H9 (cell line): ENCODE results near the gene PDE6H. TPM values are rescaled to one million over a fixed set of nuclear protein-coding genes. Genes with fewer than 3 reads are reported as not detected.

Experiments
- DNase-seq: peaks from one replicate; pipeline ENCODE4 v3.0.0-alpha.2; 2017
- H2AFZ ChIP-seq: one replicate; pipeline ENCODE4 v1.6.1; 2013; ENCODE audit warnings: mild to moderate bottlenecking, low read length, control low read depth, moderate library complexity
- H2AK5ac ChIP-seq: 2 replicates; pipeline ENCODE4 v1.6.1; 2013; ENCODE audit warnings: low read length, control low read depth, mixed read lengths; ENCODE audit not compliant: insufficient read length
- H2BK120ac ChIP-seq: one replicate; pipeline ENCODE4 v1.6.1; 2013; ENCODE audit warnings: low read depth, mild to moderate bottlenecking, low read length, control low read depth, inconsistent platforms; ENCODE audit not compliant: poor library complexity, severe bottlenecking
- H2BK12ac ChIP-seq: 2 replicates; pipeline ENCODE4 v1.6.1; 2013; ENCODE audit warnings: low read length, control low read depth, mixed read lengths, low read depth; ENCODE audit not compliant: insufficient read length
- H2BK15ac ChIP-seq: 2 replicates; pipeline ENCODE4 v1.6.1; 2013; ENCODE audit warnings: low read depth, low read length, control low read depth
- H2BK20ac ChIP-seq: one replicate; pipeline ENCODE4 v1.6.1; 2013; ENCODE audit warnings: low read depth, mild to moderate bottlenecking, low read length, control low read depth, inconsistent platforms; ENCODE audit not compliant: poor library complexity, severe bottlenecking
- H2BK5ac ChIP-seq: 2 replicates; pipeline ENCODE4 v1.6.1; 2013; ENCODE audit warnings: low read length, control low read depth, mixed read lengths; ENCODE audit not compliant: insufficient read length
- H3K14ac ChIP-seq: 2 replicates; pipeline ENCODE4 v1.6.1; 2013; ENCODE audit warnings: low read length, control low read depth; ENCODE audit not compliant: insufficient read depth
- H3K18ac ChIP-seq: 2 replicates; pipeline ENCODE4 v1.6.1; 2013; ENCODE audit warnings: low read depth, mild to moderate bottlenecking, mixed read lengths, low read length, control low read depth; ENCODE audit not compliant: insufficient read length
- H3K23ac ChIP-seq: 2 replicates; pipeline ENCODE4 v1.6.1; 2013; ENCODE audit warnings: low read length, control low read depth, mixed read lengths, low read depth; ENCODE audit not compliant: insufficient read length
- H3K23me2 ChIP-seq: 2 replicates; pipeline ENCODE4 v1.6.1; 2013; ENCODE audit warnings: low read depth, mild to moderate bottlenecking, mixed read lengths, low read length, control low read depth; ENCODE audit not compliant: insufficient read length, poor library complexity, severe bottlenecking
- H3K27ac ChIP-seq: 2 replicates; pipeline ENCODE4 v1.5.1; 2013; ENCODE audit warnings: low read length, control low read depth, mixed read lengths, low read depth; ENCODE audit not compliant: insufficient read length
- H3K27me3 ChIP-seq: 2 replicates; pipeline ENCODE4 v1.6.1; 2013; ENCODE audit warnings: low read length, control low read depth, inconsistent platforms; ENCODE audit not compliant: insufficient read depth
- H3K4ac ChIP-seq: 2 replicates; pipeline ENCODE4 v1.6.1; 2013; ENCODE audit warnings: low read depth, mild to moderate bottlenecking, control low read depth, inconsistent platforms, low read length, moderate library complexity
- H3K4me1 ChIP-seq: 2 replicates; pipeline ENCODE4 v1.6.1; 2013; ENCODE audit warnings: low read length, control low read depth, inconsistent platforms; ENCODE audit not compliant: insufficient read depth
- H3K4me2 ChIP-seq: 2 replicates; pipeline ENCODE4 v1.6.1; 2013; ENCODE audit warnings: low read length, control low read depth, mixed read lengths; ENCODE audit not compliant: insufficient read length, insufficient read depth
- H3K56ac ChIP-seq: 2 replicates; pipeline ENCODE4 v1.6.1; 2013; ENCODE audit warnings: low read depth, mild to moderate bottlenecking, mixed read lengths, low read length, control low read depth; ENCODE audit not compliant: insufficient read length
- H3K79me1 ChIP-seq: 2 replicates; pipeline ENCODE4 v1.6.1; 2013; ENCODE audit warnings: low read depth, mild to moderate bottlenecking, moderate library complexity, low read length, control low read depth, inconsistent platforms; ENCODE audit not compliant: insufficient read depth, poor library complexity, severe bottlenecking
- H3K79me2 ChIP-seq: 2 replicates; pipeline ENCODE4 v1.6.1; 2013; ENCODE audit warnings: low read length, control low read depth, inconsistent platforms; ENCODE audit not compliant: insufficient read depth
- H3K9ac ChIP-seq: 2 replicates; pipeline ENCODE4 v1.6.1; 2013; ENCODE audit warnings: low read length, control low read depth, mixed read lengths; ENCODE audit not compliant: insufficient read length; ENCODE audit errors: extremely low read depth
- H3K9me3 ChIP-seq: one replicate; pipeline ENCODE4 v1.6.1; 2013; ENCODE audit warnings: low read depth, low read length, inconsistent platforms; ENCODE audit not compliant: control insufficient read depth
- H3T11ph ChIP-seq: one replicate; pipeline ENCODE4 v1.6.1; 2013; ENCODE audit warnings: mild to moderate bottlenecking, low read length, control low read depth, inconsistent platforms
- H4K20me1 ChIP-seq: one replicate; pipeline ENCODE4 v1.6.1; 2013; ENCODE audit not compliant: control insufficient read depth, insufficient read length, insufficient read depth
- H4K5ac ChIP-seq: 2 replicates; pipeline ENCODE4 v1.6.1; 2013; ENCODE audit warnings: low read depth, mild to moderate bottlenecking, mixed read lengths, low read length, control low read depth; ENCODE audit not compliant: insufficient read length
- H4K8ac ChIP-seq: replicated peaks from 2 replicates; pipeline ENCODE4 v1.6.1; 2013; ENCODE audit warnings: low read length, control low read depth, mixed read lengths, low read depth; ENCODE audit not compliant: insufficient read length
- H4K91ac ChIP-seq: 2 replicates; pipeline ENCODE4 v1.6.1; 2013; ENCODE audit warnings: low read depth, mild to moderate bottlenecking, moderate library complexity, mixed read lengths, low read length, control low read depth; ENCODE audit not compliant: insufficient read length
- H3K27ac Mint-ChIP-seq, 3 experiments: 2 replicates in 2 of 3; 3 replicates in 1 of 3; pipeline ENCODE4 v1.8.0; 2020 to 2021; ENCODE audit warnings: mixed read lengths in 3 of 3, mild to moderate bottlenecking in 1 of 3, moderate library complexity in 1 of 3
- H3K27me3 Mint-ChIP-seq: 2 replicates; pipeline ENCODE4 v1.8.0; 2021; ENCODE audit warnings: low read depth, mild to moderate bottlenecking, moderate library complexity, mixed read lengths
- H3K36me3 Mint-ChIP-seq, 3 experiments: 2 replicates in 2 of 3; 3 replicates in 1 of 3; pipeline ENCODE4 v1.8.0; 2020 to 2021; ENCODE audit warnings: low read depth in 3 of 3, mixed read lengths in 3 of 3; ENCODE audit not compliant: insufficient read depth in 1 of 3
- H3K4me1 Mint-ChIP-seq, 2 experiments: 2 replicates each; pipeline ENCODE4 v1.8.0; 2020; ENCODE audit warnings: mixed read lengths in 2 of 2
- H3K4me3 Mint-ChIP-seq, 2 experiments: 2 replicates in 1 of 2; 3 replicates in 1 of 2; pipeline ENCODE4 v1.8.0; 2020 to 2021; ENCODE audit warnings: mild to moderate bottlenecking in 2 of 2, mixed read lengths in 2 of 2, moderate library complexity in 1 of 2
- H3K9me3 Mint-ChIP-seq, 2 experiments: 2 replicates in 1 of 2; 3 replicates in 1 of 2; pipeline ENCODE4 v1.8.0; 2020; ENCODE audit warnings: mild to moderate bottlenecking in 2 of 2, mixed read lengths in 2 of 2, moderate library complexity in 1 of 2
- CTCF ChIP-seq: fragments of 200-600 bp; sonication (generic); conservative IDR thresholded peaks from 3 replicates; pipeline ENCODE4 v1.8.0; 2021; ENCODE audit warnings: antibody characterized with exemption, mild to moderate bottlenecking
- WGBS: extraction: QIAGEN DNeasy Blood & Tissue Kit; methylation state at CpG from one replicate; pipeline ENCODE4 v1.1.7; 2013; ENCODE audit warnings: missing lambda C conversion rate, low lambda C conversion rate, mixed read lengths; ENCODE audit not compliant: insufficient read length; ENCODE audit errors: extremely low coverage; 5-methylcytosine and 5-hydroxymethylcytosine counted together
- total RNA-seq: library from RNA; stranded (reverse); gene quantifications from 2 replicates; pipeline ENCODE4 v1.2.1, GENCODE V29; 2021

Gene PDE6H
- total RNA-seq, 1 experiment from 2014 or later, result not detected

- Histone ChIP-seq H2AFZ (no peak overlapping the region), H3K14ac (no peak overlapping the region), H3K4me1 (no peaks in the 10 kb centered on the region; the same call in 1 of the 2 replicates), H2BK20ac (no peak overlapping the region), H3K9ac (no peak overlapping the region), H3K4ac (no peak overlapping the region), H3K18ac (no peak overlapping the region), H2BK12ac (no peak overlapping the region), H2BK5ac (no peak overlapping the region), H4K5ac (no peak overlapping the region), H3K4me2 (no peak overlapping the region), H4K91ac (no peak overlapping the region), H3K79me2 (no peaks in the 10 kb centered on the region), H3K9me3 (no peaks in the 10 kb centered on the region), H3K79me1 (no peaks in the 10 kb centered on the region), H3K27ac (no peak overlapping the region), H3K56ac (no peak overlapping the region), H3T11ph (no peak overlapping the region), H3K23ac (no peak overlapping the region), H2AK5ac (no peak overlapping the region), H3K27me3 (no peaks in the 10 kb centered on the region), H4K8ac (no peak overlapping the region), H2BK120ac (no peak overlapping the region), H3K23me2 (no peaks in the 10 kb centered on the region), H4K20me1 (no peaks in the 10 kb centered on the region), H2BK15ac (no peak overlapping the region)
- DNase-seq, result no peak
- no peaks in the 10 kb centered on the region for H3K27me3 Mint-ChIP-seq
- no peak overlapping the region for H3K27ac Mint-ChIP-seq
- H3K4me3 Mint-ChIP-seq, result no peak overlapping the region
- peaks cover 9 to 11% of the 10 kb centered on the region in 2 experiments for H3K4me1 Mint-ChIP-seq
- no peaks in the 10 kb centered on the region for H3K36me3 Mint-ChIP-seq
- no peak for TF ChIP-seq CTCF
- H3K9me3 Mint-ChIP-seq, result peaks cover 0 to 2% of the 10 kb centered on the region in 2 experiments; a peak in 1 of 5 replicates
- no CpG with 5 or more reads among the region's 3 CpGs for WGBS
These were observed 25.2 kb downstream of the PDE6H start for GRCh38 chr12:14997998-14998397.
